ENCODE data around the gene MACO1. TPM values are rescaled to one million over a fixed set of nuclear protein-coding genes. Genes with fewer than 3 reads are reported as not detected.

MACO1 gene
- total and polyA plus RNA-seq, 10 of the 15 experiments (the other 5 are each of a cell fraction or from before 2014, with no cell fraction given) = 3.2 to 19.8 (median 10.3) TPM

GRCh38 chr1:25537153-25537831 lies 106.6 kb downstream of the MACO1 start:
- Histone ChIP-seq H3K27me3 (replicated peaks in 1 of 2; ENCODE audit: control insufficient read depth in 2 of 2, insufficient read depth in 2 of 2, low read length in 1 of 2) (peaks cover 1 to 2% of the 10 kb centered on the region in 2 experiments; a peak in 2 of 4 replicates), H2AFZ (ENCODE audit: control insufficient read depth, low read depth, low read length) (no peak overlapping the region), H3K36me3 (ENCODE audit: control insufficient read depth in 2 of 2, insufficient read depth in 2 of 2, low read length in 1 of 2) (no peaks in the 10 kb centered on the region), H3K79me2 (ENCODE audit: control insufficient read depth, insufficient read depth, low read length) (no peaks in the 10 kb centered on the region), H3K4me3 (no peak overlapping the region), H3K4me2 (ENCODE audit: control insufficient read depth, insufficient read depth) (no peak overlapping the region), H4K20me1 (ENCODE audit: control insufficient read depth, insufficient read depth) (no peaks in the 10 kb centered on the region), H3K9me3 (replicated peaks; ENCODE audit: control insufficient read depth, insufficient read depth, low read length) (no peaks in the 10 kb centered on the region), H3K27ac (ENCODE audit: control insufficient read depth, insufficient read depth) (no peak overlapping the region), H3K9ac (ENCODE audit: control insufficient read depth, insufficient read depth, low read length) (no peak overlapping the region), H3K4me1 (ENCODE audit: control insufficient read depth, insufficient read depth, low read length) (no peaks in the 10 kb centered on the region)
- ChIA-PET SMC1A (ENCODE audit: uncharacterized antibody, unreplicated experiment) (interaction anchor here (1.5 kb wide), 1 partner anchor 34 kb away, joined by 3 read pairs; no protein-coding TSS in a partner anchor), RAD21 (ENCODE audit: unreplicated experiment) (no interaction called here), CTCF (interaction anchor here (0.7 to 1.9 kb wide), 6 partner anchors 10 to 258 kb away, joined by 3 to 6 read pairs (median 4); no protein-coding TSS in a partner anchor), POLR2A (no interaction called here)
- in situ Hi-C loops (cut with MboI) (no loop called here), intact Hi-C loops (cut with micrococcal nuclease; ENCODE audit: unreplicated experiment) (no loop called here)
- FAIRE-seq (no peak), DNase-seq (ENCODE audit: low read depth, low spot score) (no peak), ATAC-seq (no peak)
- 25% methylated on average over 7 of the region's 7 CpGs for WGBS (ENCODE audit: insufficient coverage, insufficient replicate concordance, low lambda C conversion rate, missing lambda C conversion rate)
- TF ChIP-seq FOXK2 (IDR thresholded peaks at IDR 0.05) (no peak), ZNF274 (IDR thresholded peaks at IDR 0.05; ENCODE audit: insufficient read depth, insufficient read length) (no peak), SUZ12 (IDR thresholded peaks at IDR 0.05; ENCODE audit: unreplicated experiment) (no peak), RAD51 (IDR thresholded peaks at IDR 0.05) (no peak), BACH1 (IDR thresholded peaks at IDR 0.05; ENCODE audit: borderline replicate concordance) (no peak), CEBPB (IDR thresholded peaks at IDR 0.05; ENCODE audit: borderline replicate concordance in 1 of 2, low read depth in 2 of 2, low read length in 2 of 2) (no peak), ETV6 (conservative IDR thresholded peaks at IDR 0.05 in 1 of 2, IDR thresholded peaks at IDR 0.05 in 1 of 2; ENCODE audit: borderline replicate concordance in 1 of 2, low read depth in 1 of 2) (no peak), CREB1 (IDR thresholded peaks at IDR 0.05; ENCODE audit: low read depth) (no peak), ZBTB33 (IDR thresholded peaks at IDR 0.05) (no peak), NR2F1 (conservative IDR thresholded peaks at IDR 0.05) (no peak), RCOR1 (conservative IDR thresholded peaks at IDR 0.05; ENCODE audit: low read depth, low read length) (no peak), PAX8 (IDR thresholded peaks at IDR 0.05) (no peak)
- BruUV-seq (replicated peaks) = no TSS peak
